Transverse colon (tissue), 4 donors: ENCODE measurements around the gene LRRC4C.

ENCODE experiments used
- CTCF ChIP-seq, 5 experiments: fragments of 200-600 bp in 3 of 5; fragments of 450-650 bp in 2 of 5; sonication (generic) in 3 of 5; IDR thresholded peaks; 1 replicate in 2 of 5; 2 replicates in 3 of 5; pipeline ENCODE4 v1.5.1; 2016 to 2017; ENCODE audit warnings: antibody characterized with exemption in 5 of 5, inconsistent platforms in 3 of 5, mild to moderate bottlenecking in 2 of 5, moderate library complexity in 1 of 5
- POLR2A ChIP-seq: fragments of 450-650 bp; IDR thresholded peaks from one replicate; pipeline ENCODE4 v1.6.1; 2016; ENCODE audit warnings: antibody characterized with exemption, mild to moderate bottlenecking, moderate library complexity
- POLR2AphosphoS5 ChIP-seq, 3 donors: sonication (generic); formaldehyde crosslinking; IDR thresholded peaks; one replicate each; pipeline ENCODE4 v1.6.1; 2016; ENCODE audit warnings: antibody characterized with exemption in 3 of 3

DNA sequence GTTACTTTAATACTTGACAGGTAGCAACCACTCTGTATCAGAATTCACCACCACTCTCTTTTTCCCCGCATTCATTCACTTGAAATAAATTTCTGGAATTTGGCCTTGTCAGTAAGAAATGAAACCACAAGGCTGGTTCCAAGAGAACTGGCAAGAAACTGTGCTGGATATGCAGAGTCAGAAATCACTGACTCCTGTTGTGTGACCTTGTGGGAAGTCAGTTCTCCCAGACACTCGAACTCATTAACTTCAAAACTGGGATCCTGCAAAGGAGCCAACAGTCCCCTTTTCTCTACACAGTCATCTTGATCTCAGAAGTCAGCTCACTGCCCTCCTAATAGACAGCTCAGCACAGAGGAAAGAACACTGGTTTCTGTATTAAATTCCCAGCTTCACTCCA is 142.7 kb downstream of the LRRC4C start:
- no peak for TF ChIP-seq CTCF (IDR thresholded peaks at IDR 0.05)
- TF ChIP-seq POLR2A = no peak
- no peak for TF ChIP-seq POLR2AphosphoS5 (IDR thresholded peaks at IDR 0.05)
